Measurements from ENCODE around the gene IGF1R. TPM values are rescaled to one million over a fixed set of nuclear protein-coding genes. Genes with fewer than 3 reads are reported as not detected.

Gene IGF1R
- total RNA-seq, 1 experiment from 2014 or later, result 0.56 TPM

- Histone ChIP-seq H3K79me2 (ENCODE audit: low read length) (no peaks in the 10 kb centered on the region), H4K20me1 (ENCODE audit: insufficient read depth, low read depth, low read length) (no peaks in the 10 kb centered on the region), H3K9ac (ENCODE audit: low read length) (no peak overlapping the region)
These were observed 23.0 kb downstream of the IGF1R start for GRCh38 chr15:98671060-98672008.

DNA sequence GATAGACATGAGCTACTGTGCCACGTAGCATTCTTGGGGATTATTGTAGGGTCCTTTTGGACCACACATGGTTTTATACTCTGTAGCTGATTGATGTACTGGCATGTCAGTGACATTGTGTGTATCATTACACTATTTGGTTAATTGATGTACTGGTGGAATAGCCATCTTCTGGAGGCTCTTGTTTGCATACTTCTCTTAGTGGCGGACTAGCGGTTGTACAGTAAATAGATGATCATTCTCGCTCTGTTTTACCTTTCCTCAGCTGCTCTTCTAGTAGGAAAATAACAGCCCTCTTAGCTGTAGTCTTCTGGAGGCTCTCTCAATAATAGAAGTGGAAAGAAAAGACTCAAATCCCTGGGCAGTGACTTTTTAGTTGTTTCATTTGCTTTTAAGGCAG is 24.8 kb downstream of the IGF1R start:
- Histone ChIP-seq H3K4me2 (ENCODE audit: low read depth, low read length, poor library complexity, severe bottlenecking) (no peak overlapping the region), H3K36me3 (ENCODE audit: insufficient read depth, low read length) (no peaks in the 10 kb centered on the region), H3K79me2 (ENCODE audit: low read length) (no peaks in the 10 kb centered on the region)

More at GRCh38 chr15:98671060-98672008, 23.0 kb downstream of the IGF1R start:
- Histone ChIP-seq H3K4me2 (ENCODE audit: low read depth, low read length, poor library complexity, severe bottlenecking) (no peak overlapping the region), H3K27me3 (ENCODE audit: low read length) (no peaks in the 10 kb centered on the region), H2AFZ (ENCODE audit: low read length) (no peak overlapping the region), H3K9me2 (replicated peaks; ENCODE audit: insufficient read depth, low read length) (no peaks in the 10 kb centered on the region), H3K36me3 (ENCODE audit: insufficient read depth, low read length) (no peaks in the 10 kb centered on the region), H3K27ac (ENCODE audit: low read length) (no peak overlapping the region), H3K4me3 (ENCODE audit: low read length) (no peak overlapping the region), H3K4me1 (ENCODE audit: low read length) (no peaks in the 10 kb centered on the region), H3K9me3 (ENCODE audit: low read length) (no peaks in the 10 kb centered on the region)
- peak; percentile 24 for DNase-seq

GRCh38 chr15:98674336-98674735 is 26.0 kb downstream of the IGF1R start:
- Histone ChIP-seq H3K36me3 (ENCODE audit: insufficient read depth, low read length) (no peaks in the 10 kb centered on the region), H3K27ac (ENCODE audit: low read length) (no peak overlapping the region), H3K4me2 (ENCODE audit: low read depth, low read length, poor library complexity, severe bottlenecking) (no peak overlapping the region), H3K4me1 (ENCODE audit: low read length) (no peaks in the 10 kb centered on the region), H4K20me1 (ENCODE audit: insufficient read depth, low read depth, low read length) (no peaks in the 10 kb centered on the region), H3K9me3 (ENCODE audit: low read length) (no peaks in the 10 kb centered on the region), H3K79me2 (ENCODE audit: low read length) (no peaks in the 10 kb centered on the region), H3K9ac (ENCODE audit: low read length) (no peak overlapping the region), H3K4me3 (ENCODE audit: low read length) (no peak overlapping the region), H3K9me2 (replicated peaks; ENCODE audit: insufficient read depth, low read length) (no peaks in the 10 kb centered on the region), H2AFZ (ENCODE audit: low read length) (no peak overlapping the region), H3K27me3 (ENCODE audit: low read length) (no peaks in the 10 kb centered on the region)
- peak; percentile 21 for DNase-seq

More for the DNA sequence above, 24.8 kb downstream of the IGF1R start:
- no peak for DNase-seq
- no peak overlapping the region for H3K4me3 ChIP-seq (ENCODE audit: low read length)
- H3K9me3 ChIP-seq (ENCODE audit: low read length), result no peaks in the 10 kb centered on the region
- no peaks in the 10 kb centered on the region for H3K4me1 ChIP-seq (ENCODE audit: low read length)
- H3K27ac ChIP-seq (ENCODE audit: low read length), result no peak overlapping the region
- no peaks in the 10 kb centered on the region for H4K20me1 ChIP-seq (ENCODE audit: insufficient read depth, low read depth, low read length)
- no peaks in the 10 kb centered on the region for H3K27me3 ChIP-seq (ENCODE audit: low read length)
- no peak overlapping the region for H2AFZ ChIP-seq (ENCODE audit: low read length)
- no peaks in the 10 kb centered on the region for H3K9me2 ChIP-seq (replicated peaks; ENCODE audit: insufficient read depth, low read length)
- H3K9ac ChIP-seq (ENCODE audit: low read length), result no peak overlapping the region

DNA sequence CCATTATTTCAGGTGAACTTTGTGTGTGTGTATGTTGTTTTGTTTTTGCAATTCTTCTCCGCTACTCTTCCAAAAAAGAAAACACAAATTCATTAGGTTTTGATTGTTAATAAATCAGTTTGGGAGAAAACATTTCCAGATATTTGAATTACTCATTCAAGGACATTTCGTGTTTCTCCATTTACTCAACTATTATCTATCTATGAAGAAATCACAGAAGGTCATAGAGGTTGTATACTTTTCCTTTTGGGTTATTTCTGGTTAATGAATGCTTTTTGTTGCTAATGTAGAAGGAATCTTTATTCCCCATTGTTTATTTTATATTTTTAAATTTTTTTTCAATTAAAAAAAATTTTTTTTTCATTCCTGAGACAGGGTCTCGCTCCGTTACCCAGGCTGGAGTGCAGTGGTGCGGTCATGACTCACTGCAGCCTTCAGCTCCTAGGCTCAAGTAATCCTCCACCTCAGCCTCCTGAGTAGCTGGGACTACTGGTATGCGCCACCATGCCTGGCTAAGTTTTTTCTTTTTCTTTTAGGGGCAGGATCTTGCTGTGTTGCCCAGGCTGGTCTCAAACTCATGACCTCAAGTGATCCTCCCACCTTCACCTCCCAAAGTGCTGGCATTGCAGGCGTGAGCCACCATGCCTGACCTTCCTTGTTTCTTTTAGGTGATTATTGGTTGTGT is 28.4 kb downstream of the IGF1R start:
- Histone ChIP-seq H4K20me1 (ENCODE audit: insufficient read depth, low read depth, low read length) (no peaks in the 10 kb centered on the region), H3K4me3 (ENCODE audit: low read length) (no peak overlapping the region), H3K27ac (ENCODE audit: low read length) (no peak overlapping the region), H3K79me2 (ENCODE audit: low read length) (no peaks in the 10 kb centered on the region), H3K27me3 (ENCODE audit: low read length) (no peaks in the 10 kb centered on the region), H3K4me1 (ENCODE audit: low read length) (no peaks in the 10 kb centered on the region), H3K9me3 (ENCODE audit: low read length) (no peaks in the 10 kb centered on the region), H2AFZ (ENCODE audit: low read length) (no peak overlapping the region), H3K36me3 (ENCODE audit: insufficient read depth, low read length) (no peaks in the 10 kb centered on the region), H3K4me2 (ENCODE audit: low read depth, low read length, poor library complexity, severe bottlenecking) (no peak overlapping the region), H3K9me2 (replicated peaks; ENCODE audit: insufficient read depth, low read length) (no peaks in the 10 kb centered on the region), H3K9ac (ENCODE audit: low read length) (no peak overlapping the region)
- peak; percentile 20 for DNase-seq

- no peak overlapping the region for H3K9ac ChIP-seq (ENCODE audit: low read length)
- no peak overlapping the region for H3K4me2 ChIP-seq (ENCODE audit: low read depth, low read length, poor library complexity, severe bottlenecking)
- no peaks in the 10 kb centered on the region for H3K27me3 ChIP-seq (ENCODE audit: low read length)
- no peak overlapping the region for H3K4me3 ChIP-seq (ENCODE audit: low read length)
- no peaks in the 10 kb centered on the region for H3K79me2 ChIP-seq (ENCODE audit: low read length)
- no peak overlapping the region for H3K27ac ChIP-seq (ENCODE audit: low read length)
- H3K36me3 ChIP-seq (ENCODE audit: insufficient read depth, low read length), result no peaks in the 10 kb centered on the region
- H2AFZ ChIP-seq (ENCODE audit: low read length), result no peak overlapping the region
- no peaks in the 10 kb centered on the region for H3K9me3 ChIP-seq (ENCODE audit: low read length)
- DNase-seq, result no peak
- no peaks in the 10 kb centered on the region for H4K20me1 ChIP-seq (ENCODE audit: insufficient read depth, low read depth, low read length)
- H3K4me1 ChIP-seq (ENCODE audit: low read length), result no peaks in the 10 kb centered on the region
- H3K9me2 ChIP-seq (replicated peaks; ENCODE audit: insufficient read depth, low read length), result no peaks in the 10 kb centered on the region
These were observed 29.2 kb downstream of the IGF1R start for GRCh38 chr15:98677345-98678059.

DNA sequence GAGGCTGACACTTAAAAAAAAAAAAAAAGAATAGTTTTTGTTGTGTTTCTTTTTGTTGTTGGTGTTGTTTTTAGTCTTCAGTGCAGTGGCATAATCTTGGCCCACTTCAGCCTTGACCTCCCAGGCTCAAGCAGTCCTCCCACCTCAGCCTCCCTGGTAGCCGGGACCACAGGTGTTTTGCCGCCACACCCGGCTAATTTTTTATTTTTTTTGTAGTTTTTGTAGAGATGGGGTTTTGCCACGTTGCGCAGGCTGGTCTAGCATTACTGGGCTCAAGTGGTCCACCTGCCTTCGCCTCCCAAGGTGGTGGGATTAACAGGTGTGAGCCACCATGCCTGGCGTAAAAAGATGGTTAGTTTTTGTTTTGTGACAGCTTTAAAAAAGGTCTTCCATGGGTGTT is 30.1 kb downstream of the IGF1R start:
- Histone ChIP-seq H3K79me2 (ENCODE audit: low read length) (no peaks in the 10 kb centered on the region), H3K4me1 (ENCODE audit: low read length) (no peaks in the 10 kb centered on the region), H3K9ac (ENCODE audit: low read length) (no peak overlapping the region), H3K27ac (ENCODE audit: low read length) (no peak overlapping the region), H2AFZ (ENCODE audit: low read length) (no peak overlapping the region), H3K9me2 (replicated peaks; ENCODE audit: insufficient read depth, low read length) (no peaks in the 10 kb centered on the region), H3K36me3 (ENCODE audit: insufficient read depth, low read length) (no peaks in the 10 kb centered on the region), H4K20me1 (ENCODE audit: insufficient read depth, low read depth, low read length) (no peaks in the 10 kb centered on the region), H3K27me3 (ENCODE audit: low read length) (no peaks in the 10 kb centered on the region), H3K4me2 (ENCODE audit: low read depth, low read length, poor library complexity, severe bottlenecking) (no peak overlapping the region), H3K9me3 (ENCODE audit: low read length) (no peaks in the 10 kb centered on the region), H3K4me3 (ENCODE audit: low read length) (no peak overlapping the region)
- DNase-seq, result no peak

GRCh38 chr15:98681061-98681460 is 32.7 kb downstream of the IGF1R start:
- H3K27me3 ChIP-seq (ENCODE audit: low read length), result no peaks in the 10 kb centered on the region
- no peak for DNase-seq
- H4K20me1 ChIP-seq (ENCODE audit: insufficient read depth, low read depth, low read length), result no peaks in the 10 kb centered on the region
- H3K9me3 ChIP-seq (ENCODE audit: low read length), result no peaks in the 10 kb centered on the region
- no peaks in the 10 kb centered on the region for H3K79me2 ChIP-seq (ENCODE audit: low read length)
- no peak overlapping the region for H3K27ac ChIP-seq (ENCODE audit: low read length)
- no peaks in the 10 kb centered on the region for H3K4me1 ChIP-seq (ENCODE audit: low read length)
- H3K4me2 ChIP-seq (ENCODE audit: low read depth, low read length, poor library complexity, severe bottlenecking), result no peak overlapping the region
- H3K9ac ChIP-seq (ENCODE audit: low read length), result no peak overlapping the region
- H3K4me3 ChIP-seq (ENCODE audit: low read length), result no peak overlapping the region
- H3K9me2 ChIP-seq (replicated peaks; ENCODE audit: insufficient read depth, low read length), result no peaks in the 10 kb centered on the region
- H2AFZ ChIP-seq (ENCODE audit: low read length), result no peak overlapping the region
- no peaks in the 10 kb centered on the region for H3K36me3 ChIP-seq (ENCODE audit: insufficient read depth, low read length)

Measured in Karpas-422 (cell line).